Activated CD4-positive, alpha-beta T cell treated with anti-CD3 and anti-CD28 coated beads for 4 hours (primary cell): ENCODE results near the gene CC2D2B.
"Not testable (repeated sequence)": the region's sequence is repeated elsewhere in the genome, so short reads cannot be mapped to it uniquely, and the experiment has no call there.

Source experiments
- DNase-seq, 2 donors: peaks; one replicate each; pipeline ENCODE4 v3.0.0-alpha.2; 2020

CC2D2B gene

GRCh38 chr10:96034625-96035024 lies 126.8 kb downstream of the CC2D2B start:
- no peak for DNase-seq

GRCh38 chr10:96038476-96039387 lies 131.0 kb downstream of the CC2D2B start:
- DNase-seq, result no peak

- no peak for DNase-seq
These were observed 133.4 kb downstream of the CC2D2B start for GRCh38 chr10:96041146-96041545.

- peak; percentile 78 to 82 for DNase-seq
These were observed 135.5 kb downstream of the CC2D2B start, which contains the start of gene CCNJ for GRCh38 chr10:96043033-96043892. Gene CCNJ (plus strand): TSS chr10:96043583. CDS start chr10:96044394, 811 bp downstream.

GRCh38 chr10:96043893-96044715 lies 136.3 kb downstream of the CC2D2B start:
- DNase-seq, result peak; percentile 44 to 48

- no peak for DNase-seq
These were observed 137.0 kb downstream of the CC2D2B start for GRCh38 chr10:96044736-96045135.

- DNase-seq, result no peak
These were observed 138.8 kb downstream of the CC2D2B start for GRCh38 chr10:96046546-96046945.

GRCh38 chr10:96047004-96047649 lies 139.4 kb downstream of the CC2D2B start:
- no peak for DNase-seq

GRCh38 chr10:96047925-96048324 lies 140.2 kb downstream of the CC2D2B start:
- DNase-seq, result not testable (repeated sequence)

DNA sequence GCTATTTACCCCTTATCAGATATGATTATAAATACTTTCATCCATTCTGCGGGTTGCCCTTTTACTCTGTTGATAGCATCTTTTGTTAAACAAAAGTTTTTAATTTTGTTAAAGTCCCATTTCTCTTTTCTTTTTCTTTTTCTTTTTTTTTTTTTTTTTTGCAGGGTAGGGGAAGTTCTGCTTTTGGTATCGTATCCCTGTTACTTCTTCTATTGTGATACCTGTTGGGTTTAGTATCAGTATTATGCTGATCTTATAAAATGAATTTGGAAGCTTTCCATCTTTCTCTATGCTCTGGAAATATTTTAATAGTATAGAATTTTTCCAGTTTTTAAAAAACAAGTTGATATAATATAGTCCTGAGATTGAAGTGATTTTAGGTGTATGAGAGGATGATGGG lies 141.6 kb downstream of the CC2D2B start:
- no peak for DNase-seq

DNA sequence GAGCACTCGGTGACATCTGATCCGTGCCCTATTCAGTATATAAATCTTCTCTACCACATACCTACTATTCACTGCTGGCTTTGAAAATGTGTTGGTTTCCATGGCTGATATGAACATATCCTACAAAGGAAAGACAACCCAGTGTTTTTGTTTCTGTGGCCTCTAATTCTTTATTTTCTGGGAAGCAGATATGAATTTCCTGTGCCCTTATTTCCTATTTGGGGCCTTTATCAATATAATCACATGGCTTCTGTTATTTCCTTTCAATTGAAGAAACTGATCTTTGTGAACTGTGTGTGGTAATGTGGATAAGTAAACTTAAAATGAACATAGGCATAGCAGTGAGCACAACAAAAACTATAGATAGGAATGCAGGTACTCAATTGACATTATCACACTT lies 146.2 kb downstream of the CC2D2B start:
- no peak for DNase-seq

DNA sequence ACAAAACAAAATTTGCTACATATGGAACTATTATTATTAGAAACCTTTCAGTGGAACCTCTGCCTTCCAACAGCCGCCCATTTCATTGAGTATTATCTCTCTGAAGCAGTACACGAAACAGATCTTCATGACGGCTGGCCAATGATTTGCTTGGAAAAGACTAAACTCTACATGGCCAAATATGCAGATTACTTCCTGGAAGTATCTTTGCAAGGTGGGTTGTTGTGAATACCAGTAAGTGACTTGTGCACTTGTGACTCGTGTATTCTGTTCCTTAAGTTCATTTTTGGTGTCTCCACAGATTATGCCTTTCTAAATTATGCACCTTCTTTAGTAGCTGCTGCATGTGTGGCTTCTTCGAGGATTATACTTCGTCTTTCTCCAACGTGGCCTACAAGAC lies 149.0 kb downstream of the CC2D2B start:
- DNase-seq, result no peak

DNA sequence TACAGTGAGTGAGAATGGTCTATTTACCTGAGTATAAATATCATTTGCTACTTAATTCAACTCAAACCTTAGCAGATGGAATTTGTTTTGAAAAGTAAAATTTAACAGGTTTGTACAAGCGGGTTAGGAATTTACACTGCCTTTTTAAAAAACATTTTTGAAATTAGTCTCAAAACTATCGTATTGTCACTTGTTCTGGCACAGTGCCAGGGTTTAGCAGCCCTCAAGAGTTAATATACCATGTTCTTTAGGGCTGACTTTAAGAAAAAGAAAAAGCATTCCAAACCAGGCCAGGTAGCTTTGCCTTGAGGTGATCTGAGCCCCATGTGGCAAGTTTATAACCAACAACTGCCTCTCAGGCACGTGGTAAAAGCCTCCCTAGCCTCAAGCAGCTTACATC lies 153.5 kb downstream of the CC2D2B start:
- DNase-seq, result no peak

DNA sequence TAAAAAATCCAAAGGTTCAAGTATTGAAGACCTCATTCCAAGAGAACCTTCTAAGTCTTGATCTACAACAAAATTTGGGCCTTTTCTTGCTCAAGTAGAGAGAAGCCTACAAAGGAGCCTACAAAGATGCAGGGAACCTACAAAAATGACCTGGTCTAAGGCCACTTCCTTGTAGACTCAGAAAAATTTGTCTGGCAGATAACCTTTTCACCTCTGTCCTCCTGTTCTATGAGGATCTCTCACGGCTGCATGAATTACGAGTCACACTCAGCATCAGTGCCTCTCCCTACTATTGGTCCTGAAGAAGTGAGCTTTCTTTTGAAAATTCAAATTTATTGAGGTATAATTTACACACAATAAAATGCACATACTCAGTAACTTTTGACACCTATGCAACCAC lies 164.9 kb downstream of the CC2D2B start:
- DNase-seq, result no peak

DNA sequence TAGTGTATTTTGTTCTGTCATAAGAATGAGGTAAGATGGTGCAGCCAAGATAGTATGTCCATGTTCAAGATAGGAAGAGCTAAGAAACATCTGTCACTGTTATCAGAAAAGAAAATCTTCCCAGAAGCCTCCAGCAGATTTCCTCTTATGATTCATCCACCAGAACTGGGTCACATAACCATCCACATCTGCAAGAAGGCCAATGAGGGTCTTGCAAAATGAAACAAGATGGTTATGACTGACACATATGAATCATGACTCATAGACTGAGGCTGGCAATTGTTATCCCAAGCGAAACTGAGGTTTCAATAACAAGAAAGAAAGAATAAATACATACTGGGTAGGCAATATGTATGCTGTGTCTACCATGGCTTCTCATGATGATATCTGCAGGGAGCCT lies 165.9 kb downstream of the CC2D2B start:
- DNase-seq, result no peak

GRCh38 chr10:96074776-96075175 lies 167.0 kb downstream of the CC2D2B start:
- DNase-seq, result no peak

DNA sequence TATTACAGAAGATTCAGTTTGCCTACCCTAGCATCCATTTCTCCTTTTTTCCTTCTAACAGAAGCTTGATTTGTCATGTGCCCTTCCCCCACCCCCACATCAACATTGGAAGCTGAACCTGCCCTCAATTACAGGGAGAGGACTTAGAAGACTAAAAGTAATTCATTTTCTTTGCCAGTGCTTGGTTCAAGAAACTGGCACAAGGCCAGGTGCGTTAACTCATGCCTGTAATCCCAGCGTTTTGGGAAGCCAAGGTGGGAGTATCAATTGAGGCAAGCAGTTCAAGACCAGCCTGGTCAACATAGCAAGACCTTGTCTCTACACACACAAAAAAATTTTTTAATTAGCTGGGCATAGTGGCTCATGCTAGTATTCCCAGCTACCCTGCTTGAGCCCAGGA lies 168.2 kb downstream of the CC2D2B start:
- DNase-seq, result no peak

DNA sequence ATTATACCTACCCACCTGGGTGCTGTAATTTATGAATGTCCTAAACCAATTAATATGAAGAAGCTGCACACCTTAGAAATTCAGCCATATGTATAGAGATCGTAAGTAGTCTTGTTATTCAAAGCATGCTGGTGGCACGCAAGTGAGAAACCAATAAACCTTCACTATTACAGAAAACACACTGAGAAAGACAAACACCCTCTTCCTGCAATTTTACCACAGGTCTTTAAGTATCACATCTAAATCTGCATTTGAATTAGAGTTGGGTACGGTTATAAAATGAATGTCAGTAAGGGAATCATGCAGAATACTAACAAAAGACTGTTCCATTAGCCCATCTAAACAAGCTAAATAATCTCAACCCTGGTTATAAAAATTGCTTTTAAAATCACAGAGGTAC lies 169.4 kb downstream of the CC2D2B start:
- DNase-seq, result no peak

GRCh38 chr10:96082153-96082552 lies 174.4 kb downstream of the CC2D2B start:
- no peak for DNase-seq
